ENCODE data around the gene VPS37D. TPM values are rescaled to one million over a fixed set of nuclear protein-coding genes. Genes with fewer than 3 reads are reported as not detected.

VPS37D gene
- polyA plus RNA-seq, 1 of the 3 experiments (the other 2 are of a cell fraction) = 7.4 TPM

DNA sequence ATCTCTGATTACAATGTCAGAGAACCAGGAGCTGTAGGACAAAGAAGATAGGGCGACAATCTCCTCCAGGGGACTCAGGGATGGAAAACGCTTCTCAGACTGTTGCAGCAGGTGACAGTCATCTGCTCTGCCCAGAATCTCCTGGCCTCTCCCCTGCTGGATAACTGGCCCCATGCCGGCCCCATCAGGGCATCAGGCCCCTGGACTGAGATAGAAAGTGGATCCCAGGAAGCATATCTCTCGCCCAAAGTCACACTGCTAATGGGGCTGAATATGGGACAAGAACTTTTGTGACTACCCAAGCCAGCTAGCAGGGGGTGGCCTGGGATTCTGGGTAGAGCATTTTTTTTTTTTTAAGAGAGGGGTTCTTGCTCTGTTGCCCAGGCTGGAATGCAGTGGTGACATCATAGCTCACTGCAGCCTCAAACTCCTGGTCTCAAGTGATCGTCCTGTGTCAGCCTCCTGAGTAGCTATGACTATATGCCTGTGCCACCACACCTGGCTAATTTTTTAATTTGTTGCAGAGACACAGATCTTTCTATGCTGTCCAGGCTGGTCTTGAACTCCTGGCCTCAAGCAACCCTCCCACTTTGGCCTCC, 22.8 kb upstream of the VPS37D start:
- Histone ChIP-seq H3K27me3 (ENCODE audit: insufficient read depth) (peaks cover 77% of the 10 kb centered on the region), H3K9me2 (no peaks in the 10 kb centered on the region), H4K20me1 (ENCODE audit: insufficient read depth) (no peaks in the 10 kb centered on the region), H3K79me2 (ENCODE audit: insufficient read depth) (no peaks in the 10 kb centered on the region), H3K9me3 (no peaks in the 10 kb centered on the region), H3K27ac (ENCODE audit: low read depth in 2 of 2, low read length in 1 of 2) (no peak overlapping the region), H3K4me2 (no peak overlapping the region), H3K9ac (no peak overlapping the region), H2AFZ (ENCODE audit: low read depth) (no peak overlapping the region), H3K4me1 (ENCODE audit: control insufficient read depth in 1 of 2, insufficient read depth in 2 of 2, low read depth in 1 of 2, low read length in 1 of 2) (peaks cover 0 to 2% of the 10 kb centered on the region in 2 experiments; a peak in 1 of 4 replicates), H3F3A (replicated peaks; ENCODE audit: insufficient read depth) (peaks cover 4% of the 10 kb centered on the region), H3K36me3 (replicated peaks in 1 of 2; ENCODE audit: control insufficient read depth in 1 of 2, insufficient read depth in 2 of 2, low read length in 1 of 2) (no peaks in the 10 kb centered on the region), H3K4me3 (ENCODE audit: low read depth in 2 of 2, low read length in 1 of 2) (no peak overlapping the region)
- ChIA-PET CTCF (interaction anchor here (0.7 to 6.4 kb wide), 7 partner anchors 15 to 90 kb away, joined by 3 to 55 read pairs (median 4); partner anchors contain the start of genes MLXIPL and VPS37D), POLR2A (no interaction called here)
- WGBS (ENCODE audit: low lambda C conversion rate) = 25% methylated on average over 5 of the region's 5 CpGs
- TF ChIP-seq SMC3 (IDR thresholded peaks at IDR 0.05; ENCODE audit: low read depth, low read length) (no peak), RCOR1 (IDR thresholded peaks at IDR 0.05; ENCODE audit: low read length) (no peak), MXI1 (IDR thresholded peaks at IDR 0.05; ENCODE audit: low read depth, low read length) (no peak), SIN3A (IDR thresholded peaks at IDR 0.05; ENCODE audit: borderline replicate concordance, low read depth, low read length) (no peak), TEAD4 (IDR thresholded peaks at IDR 0.05; ENCODE audit: borderline replicate concordance, insufficient read depth) (no peak), TCF12 (IDR thresholded peaks at IDR 0.05) (no peak), GABPA (IDR thresholded peaks at IDR 0.05; ENCODE audit: low read depth) (no peak), RAD21 (IDR thresholded peaks at IDR 0.05; ENCODE audit: low read length) (no peak)
- TF ChIP-seq, protein P1, sequence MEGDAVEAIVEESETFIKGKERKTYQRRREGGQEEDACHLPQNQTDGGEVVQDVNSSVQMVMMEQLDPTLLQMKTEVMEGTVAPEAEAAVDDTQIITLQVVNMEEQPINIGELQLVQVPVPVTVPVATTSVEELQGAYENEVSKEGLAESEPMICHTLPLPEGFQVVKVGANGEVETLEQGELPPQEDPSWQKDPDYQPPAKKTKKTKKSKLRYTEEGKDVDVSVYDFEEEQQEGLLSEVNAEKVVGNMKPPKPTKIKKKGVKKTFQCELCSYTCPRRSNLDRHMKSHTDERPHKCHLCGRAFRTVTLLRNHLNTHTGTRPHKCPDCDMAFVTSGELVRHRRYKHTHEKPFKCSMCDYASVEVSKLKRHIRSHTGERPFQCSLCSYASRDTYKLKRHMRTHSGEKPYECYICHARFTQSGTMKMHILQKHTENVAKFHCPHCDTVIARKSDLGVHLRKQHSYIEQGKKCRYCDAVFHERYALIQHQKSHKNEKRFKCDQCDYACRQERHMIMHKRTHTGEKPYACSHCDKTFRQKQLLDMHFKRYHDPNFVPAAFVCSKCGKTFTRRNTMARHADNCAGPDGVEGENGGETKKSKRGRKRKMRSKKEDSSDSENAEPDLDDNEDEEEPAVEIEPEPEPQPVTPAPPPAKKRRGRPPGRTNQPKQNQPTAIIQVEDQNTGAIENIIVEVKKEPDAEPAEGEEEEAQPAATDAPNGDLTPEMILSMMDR (IDR thresholded peaks at IDR 0.05) = no peak
- TF ChIP-seq, protein P2, sequence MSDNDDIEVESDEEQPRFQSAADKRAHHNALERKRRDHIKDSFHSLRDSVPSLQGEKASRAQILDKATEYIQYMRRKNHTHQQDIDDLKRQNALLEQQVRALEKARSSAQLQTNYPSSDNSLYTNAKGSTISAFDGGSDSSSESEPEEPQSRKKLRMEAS (IDR thresholded peaks at IDR 0.05; ENCODE audit: low read depth) = no peak
- DNase-seq = no peak

DNA sequence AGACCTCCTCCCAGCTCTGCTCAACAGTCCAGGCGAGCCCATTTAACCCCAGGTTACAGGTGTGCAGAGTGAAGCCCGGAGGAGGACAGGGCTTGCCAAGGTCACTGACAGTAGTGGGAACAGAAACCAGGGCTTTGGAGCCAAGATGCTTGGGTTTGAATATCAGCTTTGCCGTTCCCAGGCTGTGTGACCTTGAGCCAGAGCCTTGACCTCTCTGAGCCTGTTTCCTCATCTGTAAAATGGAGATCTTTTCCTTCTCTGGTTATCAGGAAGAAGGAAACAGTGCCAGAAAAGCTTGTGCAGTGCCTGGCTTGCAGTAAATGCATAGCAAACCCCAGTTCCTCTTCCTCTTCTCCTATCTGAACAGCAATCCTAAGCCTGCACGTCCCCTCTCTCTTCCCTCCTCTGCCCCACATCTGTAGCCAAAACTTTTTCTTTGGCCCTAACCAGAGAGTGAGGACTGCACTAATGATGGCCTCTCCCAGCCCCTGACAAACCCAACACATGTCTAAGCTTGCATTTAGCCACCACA, 21.9 kb upstream of the VPS37D start:
- no peak overlapping the region for H3K4me3 ChIP-seq (ENCODE audit: low read depth in 2 of 2, low read length in 1 of 2)
- H3K79me2 ChIP-seq (ENCODE audit: insufficient read depth) = no peaks in the 10 kb centered on the region
- H2AFZ ChIP-seq (ENCODE audit: low read depth) = no peak overlapping the region
- TF ChIP-seq, protein P2 (IDR thresholded peaks at IDR 0.05; ENCODE audit: low read depth) = no peak
- TF ChIP-seq, protein P3, sequence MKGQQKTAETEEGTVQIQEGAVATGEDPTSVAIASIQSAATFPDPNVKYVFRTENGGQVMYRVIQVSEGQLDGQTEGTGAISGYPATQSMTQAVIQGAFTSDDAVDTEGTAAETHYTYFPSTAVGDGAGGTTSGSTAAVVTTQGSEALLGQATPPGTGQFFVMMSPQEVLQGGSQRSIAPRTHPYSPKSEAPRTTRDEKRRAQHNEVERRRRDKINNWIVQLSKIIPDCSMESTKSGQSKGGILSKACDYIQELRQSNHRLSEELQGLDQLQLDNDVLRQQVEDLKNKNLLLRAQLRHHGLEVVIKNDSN (IDR thresholded peaks at IDR 0.05; ENCODE audit: borderline replicate concordance, low read depth) = no peak
- TF ChIP-seq FOXM1 (IDR thresholded peaks at IDR 0.05; ENCODE audit: low read depth) (no peak), RCOR1 (IDR thresholded peaks at IDR 0.05; ENCODE audit: low read length) (no peak), RFX5 (IDR thresholded peaks at IDR 0.05; ENCODE audit: low read length) (no peak), FOSL2 (IDR thresholded peaks at IDR 0.05; ENCODE audit: borderline replicate concordance, low read depth) (no peak), TEAD4 (IDR thresholded peaks at IDR 0.05; ENCODE audit: borderline replicate concordance, insufficient read depth) (no peak), CHD2 (IDR thresholded peaks at IDR 0.05; ENCODE audit: low read length, partially characterized antibody) (no peak), FOXJ3 (CRISPR knock-in tag; IDR thresholded peaks at IDR 0.05) (no peak), GATA2 (CRISPR knock-in tag; IDR thresholded peaks at IDR 0.05) (no peak)
- TF ChIP-seq, protein P4, sequence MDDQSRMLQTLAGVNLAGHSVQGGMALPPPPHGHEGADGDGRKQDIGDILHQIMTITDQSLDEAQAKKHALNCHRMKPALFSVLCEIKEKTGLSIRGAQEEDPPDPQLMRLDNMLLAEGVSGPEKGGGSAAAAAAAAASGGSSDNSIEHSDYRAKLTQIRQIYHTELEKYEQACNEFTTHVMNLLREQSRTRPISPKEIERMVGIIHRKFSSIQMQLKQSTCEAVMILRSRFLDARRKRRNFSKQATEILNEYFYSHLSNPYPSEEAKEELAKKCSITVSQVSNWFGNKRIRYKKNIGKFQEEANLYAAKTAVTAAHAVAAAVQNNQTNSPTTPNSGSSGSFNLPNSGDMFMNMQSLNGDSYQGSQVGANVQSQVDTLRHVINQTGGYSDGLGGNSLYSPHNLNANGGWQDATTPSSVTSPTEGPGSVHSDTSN (IDR thresholded peaks at IDR 0.05) = no peak
- TF ChIP-seq, protein P5, sequence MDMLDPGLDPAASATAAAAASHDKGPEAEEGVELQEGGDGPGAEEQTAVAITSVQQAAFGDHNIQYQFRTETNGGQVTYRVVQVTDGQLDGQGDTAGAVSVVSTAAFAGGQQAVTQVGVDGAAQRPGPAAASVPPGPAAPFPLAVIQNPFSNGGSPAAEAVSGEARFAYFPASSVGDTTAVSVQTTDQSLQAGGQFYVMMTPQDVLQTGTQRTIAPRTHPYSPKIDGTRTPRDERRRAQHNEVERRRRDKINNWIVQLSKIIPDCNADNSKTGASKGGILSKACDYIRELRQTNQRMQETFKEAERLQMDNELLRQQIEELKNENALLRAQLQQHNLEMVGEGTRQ (IDR thresholded peaks at IDR 0.05; ENCODE audit: borderline replicate concordance, low read depth, low read length) = no peak
- no peaks in the 10 kb centered on the region for H4K20me1 ChIP-seq (ENCODE audit: insufficient read depth)
- no peaks in the 10 kb centered on the region for H3K9me2 ChIP-seq
- peaks cover 0 to 2% of the 10 kb centered on the region in 2 experiments; a peak in 1 of 4 replicates for H3K4me1 ChIP-seq (ENCODE audit: control insufficient read depth in 1 of 2, insufficient read depth in 2 of 2, low read depth in 1 of 2, low read length in 1 of 2)
- DNase-seq = no peak
- H3K36me3 ChIP-seq (replicated peaks in 1 of 2; ENCODE audit: control insufficient read depth in 1 of 2, insufficient read depth in 2 of 2, low read length in 1 of 2) = no peaks in the 10 kb centered on the region
- H3K9ac ChIP-seq = no peak overlapping the region
- peaks cover 85% of the 10 kb centered on the region for H3K27me3 ChIP-seq (ENCODE audit: insufficient read depth)
- peaks cover 4% of the 10 kb centered on the region for H3F3A ChIP-seq (replicated peaks; ENCODE audit: insufficient read depth)
- 47% methylated on average over 3 of the region's 4 CpGs for WGBS (ENCODE audit: low lambda C conversion rate)
- H3K27ac ChIP-seq (ENCODE audit: low read depth in 2 of 2, low read length in 1 of 2) = no peak overlapping the region
- no peaks in the 10 kb centered on the region for H3K9me3 ChIP-seq
- ChIA-PET POLR2A (no interaction called here), CTCF (interaction anchor here (0.6 to 6.4 kb wide), 7 partner anchors 16 to 486 kb away, joined by 3 to 55 read pairs (median 4); partner anchors contain the start of genes MLXIPL and VPS37D)
- H3K4me2 ChIP-seq = no peak overlapping the region

All from SK-N-SH (cell line).